Progenitor cell of endocrine pancreas (in vitro differentiated cells): ENCODE data around the gene VSTM2B. TPM values are rescaled to one million over a fixed set of nuclear protein-coding genes. Genes with fewer than 3 reads are reported as not detected.

ENCODE experiments used
- DNase-seq: peaks from one replicate; pipeline ENCODE4 v3.0.0; 2021; ENCODE audit warnings: low spot score; ENCODE audit not compliant: unreplicated experiment
- H3K27ac Mint-ChIP-seq: 2 replicates; pipeline ENCODE4 v1.8.0; 2021; ENCODE audit warnings: mild to moderate bottlenecking, moderate library complexity, mixed read lengths
- H3K27me3 Mint-ChIP-seq: 2 replicates; pipeline ENCODE4 v1.8.0; 2021; ENCODE audit warnings: mixed read lengths
- H3K36me3 Mint-ChIP-seq: 2 replicates; pipeline ENCODE4 v1.8.0; 2022; ENCODE audit warnings: mixed read lengths; ENCODE audit not compliant: insufficient read depth
- H3K4me1 Mint-ChIP-seq: 2 replicates; pipeline ENCODE4 v1.8.0; 2021; ENCODE audit warnings: low read depth, mixed read lengths
- H3K4me3 Mint-ChIP-seq: 2 replicates; pipeline ENCODE4 v1.8.0; 2021; ENCODE audit warnings: low read depth, mild to moderate bottlenecking, moderate library complexity, mixed read lengths
- H3K9me3 Mint-ChIP-seq: 2 replicates; pipeline ENCODE4 v1.8.0; 2021; ENCODE audit warnings: low read depth, mixed read lengths
- CTCF ChIP-seq: fragments of 200-600 bp; sonication (generic); IDR thresholded peaks from one replicate; pipeline ENCODE4 v1.5.0; 2021; ENCODE audit warnings: antibody characterized with exemption, mild to moderate bottlenecking; ENCODE audit not compliant: unreplicated experiment
- total RNA-seq: library from RNA; stranded (reverse); gene quantifications from 2 replicates; pipeline ENCODE4 v1.2.1, GENCODE V29; 2021

The VSTM2B gene
- total RNA-seq, 1 donor from 2014 or later = not detected

GRCh38 chr19:29569038-29569911 lies 43.5 kb downstream of the VSTM2B start:
- H3K27me3 Mint-ChIP-seq = peaks cover 56% of the 10 kb centered on the region
- H3K4me1 Mint-ChIP-seq = no peaks in the 10 kb centered on the region

GRCh38 chr19:29571181-29571580 lies 45.4 kb downstream of the VSTM2B start:
- H3K27ac Mint-ChIP-seq = no peak overlapping the region
- no peaks in the 10 kb centered on the region for H3K36me3 Mint-ChIP-seq
- no peak for DNase-seq
- no peak overlapping the region for H3K4me3 Mint-ChIP-seq
- peaks cover 60% of the 10 kb centered on the region for H3K27me3 Mint-ChIP-seq
- H3K4me1 Mint-ChIP-seq = no peaks in the 10 kb centered on the region
- no peak for TF ChIP-seq CTCF
- H3K9me3 Mint-ChIP-seq = no peaks in the 10 kb centered on the region

More at GRCh38 chr19:29569038-29569911, 43.5 kb downstream of the VSTM2B start:
- H3K4me3 Mint-ChIP-seq = no peak overlapping the region
- no peak for DNase-seq
- TF ChIP-seq CTCF = no peak
- H3K36me3 Mint-ChIP-seq = no peaks in the 10 kb centered on the region
- no peak overlapping the region for H3K27ac Mint-ChIP-seq
- H3K9me3 Mint-ChIP-seq = no peaks in the 10 kb centered on the region

GRCh38 chr19:29573486-29573885 lies 47.7 kb downstream of the VSTM2B start:
- Mint-ChIP-seq H3K4me1 (no peaks in the 10 kb centered on the region), H3K9me3 (no peaks in the 10 kb centered on the region), H3K36me3 (no peaks in the 10 kb centered on the region), H3K4me3 (no peak overlapping the region), H3K27me3 (peaks cover 74% of the 10 kb centered on the region), H3K27ac (no peak overlapping the region)
- no peak for DNase-seq
- TF ChIP-seq CTCF = no peak

GRCh38 chr19:29574510-29574909 lies 48.7 kb downstream of the VSTM2B start:
- no peaks in the 10 kb centered on the region for H3K36me3 Mint-ChIP-seq
- H3K9me3 Mint-ChIP-seq = no peaks in the 10 kb centered on the region
- no peak for DNase-seq
- no peak overlapping the region for H3K4me3 Mint-ChIP-seq
- H3K4me1 Mint-ChIP-seq = no peaks in the 10 kb centered on the region
- no peak overlapping the region for H3K27ac Mint-ChIP-seq
- peaks cover 80% of the 10 kb centered on the region for H3K27me3 Mint-ChIP-seq
- no peak for TF ChIP-seq CTCF

GRCh38 chr19:29576046-29576606 lies 50.3 kb downstream of the VSTM2B start:
- H3K27ac Mint-ChIP-seq = no peak overlapping the region
- no peak for TF ChIP-seq CTCF
- no peaks in the 10 kb centered on the region for H3K36me3 Mint-ChIP-seq
- no peak for DNase-seq
- peaks cover 81% of the 10 kb centered on the region for H3K27me3 Mint-ChIP-seq
- no peaks in the 10 kb centered on the region for H3K4me1 Mint-ChIP-seq
- H3K4me3 Mint-ChIP-seq = no peak overlapping the region
- no peaks in the 10 kb centered on the region for H3K9me3 Mint-ChIP-seq
